B cell (primary cell): ENCODE measurements around the gene GABRR2.

Source experiments
- CTCF ChIP-seq: fragments of 200-600 bp; IDR thresholded peaks from one replicate; pipeline ENCODE4 v1.8.0; 2022; ENCODE audit warnings: antibody characterized with exemption, mild to moderate bottlenecking
- EZH2 ChIP-seq: IDR thresholded peaks from 2 replicates; pipeline ENCODE4 v1.6.1; 2012; ENCODE audit warnings: borderline replicate concordance, low read depth, mild to moderate bottlenecking, moderate library complexity, low read length; ENCODE audit not compliant: insufficient read depth, poor library complexity, severe bottlenecking

- TF ChIP-seq EZH2, result no peak
- TF ChIP-seq CTCF, result no peak
These were observed 56.2 kb downstream of the GABRR2 start for GRCh38 chr6:89258912-89259311.
